Activated T-cell treated with anti-CD3 and anti-CD28 coated beads for 48 hours (primary cell): ENCODE data around the gene PARM1.

Experiments
- DNase-seq: peaks from one replicate; pipeline ENCODE4 v3.0.0-alpha.2; 2020; ENCODE audit warnings: low read depth

Gene PARM1

GRCh38 chr4:74942251-74942917 lies 9.5 kb downstream of the PARM1 start:
- no peak for DNase-seq

- no peak for DNase-seq
Measured at GRCh38 chr4:74942918-74943253, 10.0 kb downstream of the PARM1 start.

- DNase-seq = no peak
Measured at GRCh38 chr4:74944354-74944793, 11.5 kb downstream of the PARM1 start.

- no peak for DNase-seq
Measured at GRCh38 chr4:74946196-74946595, 13.3 kb downstream of the PARM1 start.

- DNase-seq = no peak
Measured at GRCh38 chr4:74947798-74948197, 14.9 kb downstream of the PARM1 start.

- DNase-seq = no peak
Measured at GRCh38 chr4:74948236-74948635, 15.3 kb downstream of the PARM1 start.

- no peak for DNase-seq
Measured at GRCh38 chr4:74950200-74950599, 17.3 kb downstream of the PARM1 start.

GRCh38 chr4:74950882-74951281 lies 18.0 kb downstream of the PARM1 start:
- DNase-seq = no peak

- no peak for DNase-seq
Measured at GRCh38 chr4:74953647-74954046, 20.7 kb downstream of the PARM1 start.

- no peak for DNase-seq
Measured at GRCh38 chr4:74958881-74959280, 26.0 kb downstream of the PARM1 start.

- no peak for DNase-seq
Measured at GRCh38 chr4:74961230-74961629, 28.3 kb downstream of the PARM1 start.

GRCh38 chr4:74962584-74962983 lies 29.7 kb downstream of the PARM1 start:
- no peak for DNase-seq

GRCh38 chr4:74964311-74964710 lies 31.4 kb downstream of the PARM1 start:
- DNase-seq = no peak

GRCh38 chr4:74967324-74967723 lies 34.4 kb downstream of the PARM1 start:
- DNase-seq = no peak

GRCh38 chr4:74968456-74969164 lies 35.7 kb downstream of the PARM1 start:
- DNase-seq = no peak

- DNase-seq = no peak
Measured at GRCh38 chr4:74969507-74970474, 36.9 kb downstream of the PARM1 start.

- DNase-seq = no peak
Measured at GRCh38 chr4:74970577-74970976, 37.7 kb downstream of the PARM1 start.

GRCh38 chr4:74971862-74972261 lies 38.9 kb downstream of the PARM1 start:
- DNase-seq = no peak

GRCh38 chr4:74975082-74975481 lies 42.2 kb downstream of the PARM1 start:
- no peak for DNase-seq

GRCh38 chr4:74975848-74976824 lies 43.2 kb downstream of the PARM1 start:
- no peak for DNase-seq

GRCh38 chr4:74982546-74983252 lies 49.8 kb downstream of the PARM1 start:
- no peak for DNase-seq
